IPS-18a (cell line): ENCODE results near the gene GNB1L.

Experiments used
- H3K27ac ChIP-seq: one replicate; pipeline ENCODE4 v1.5.1; 2013; ENCODE audit warnings: low read length
- H3K27me3 ChIP-seq: one replicate; pipeline ENCODE4 v1.6.1; 2013; ENCODE audit warnings: mild to moderate bottlenecking, low read length; ENCODE audit not compliant: control insufficient read depth, insufficient read depth
- H3K36me3 ChIP-seq: one replicate; pipeline ENCODE4 v1.6.1; 2013; ENCODE audit warnings: low read depth, low read length; ENCODE audit not compliant: control insufficient read depth
- H3K4me1 ChIP-seq: one replicate; pipeline ENCODE4 v1.6.1; 2013; ENCODE audit warnings: low read depth, low read length; ENCODE audit not compliant: control insufficient read depth
- H3K4me3 ChIP-seq: one replicate; pipeline ENCODE4 v1.5.1; 2013; ENCODE audit warnings: low read length
- H3K9ac ChIP-seq: one replicate; pipeline ENCODE4 v1.6.1; 2013; ENCODE audit warnings: mild to moderate bottlenecking, low read length, moderate library complexity
- H3K9me3 ChIP-seq: one replicate; pipeline ENCODE4 v1.6.1; 2013; ENCODE audit warnings: low read depth, low read length; ENCODE audit not compliant: control insufficient read depth

GNB1L gene

GRCh38 chr22:19759427-19760057 is 95.1 kb downstream of the GNB1L start:
- Histone ChIP-seq H3K4me3 (no peak overlapping the region), H3K9ac (no peak overlapping the region), H3K4me1 (peaks cover 14% of the 10 kb centered on the region)

GRCh38 chr22:19758896-19759426 is 95.7 kb downstream of the GNB1L start:
- no peak overlapping the region for H3K9ac ChIP-seq
- peaks cover 13% of the 10 kb centered on the region for H3K4me1 ChIP-seq
- no peaks in the 10 kb centered on the region for H3K9me3 ChIP-seq
- H3K4me3 ChIP-seq: no peak overlapping the region
- peaks cover 95% of the 10 kb centered on the region for H3K27me3 ChIP-seq
- H3K27ac ChIP-seq: no peak overlapping the region
- H3K36me3 ChIP-seq: no peaks in the 10 kb centered on the region

More at GRCh38 chr22:19759427-19760057, 95.1 kb downstream of the GNB1L start:
- Histone ChIP-seq H3K27ac (no peak overlapping the region), H3K36me3 (no peaks in the 10 kb centered on the region), H3K9me3 (no peaks in the 10 kb centered on the region), H3K27me3 (peaks cover 95% of the 10 kb centered on the region)

- peaks cover 95% of the 10 kb centered on the region for H3K27me3 ChIP-seq
- H3K27ac ChIP-seq: no peak overlapping the region
- no peaks in the 10 kb centered on the region for H3K36me3 ChIP-seq
- H3K4me1 ChIP-seq: peaks cover 13% of the 10 kb centered on the region
- H3K9ac ChIP-seq: no peak overlapping the region
- no peaks in the 10 kb centered on the region for H3K9me3 ChIP-seq
- no peak overlapping the region for H3K4me3 ChIP-seq
Observed at GRCh38 chr22:19757985-19758895, 96.4 kb downstream of the GNB1L start.

GRCh38 chr22:19757140-19757984 is 97.3 kb downstream of the GNB1L start:
- no peak overlapping the region for H3K9ac ChIP-seq
- H3K27me3 ChIP-seq: peaks cover 95% of the 10 kb centered on the region
- H3K36me3 ChIP-seq: no peaks in the 10 kb centered on the region
- no peaks in the 10 kb centered on the region for H3K9me3 ChIP-seq
- H3K4me3 ChIP-seq: no peak overlapping the region
- H3K27ac ChIP-seq: no peak overlapping the region
- peaks cover 7% of the 10 kb centered on the region for H3K4me1 ChIP-seq

GRCh38 chr22:19756288-19757128 is 98.2 kb downstream of the GNB1L start:
- Histone ChIP-seq H3K36me3 (no peaks in the 10 kb centered on the region), H3K27ac (no peak overlapping the region), H3K9me3 (no peaks in the 10 kb centered on the region), H3K4me3 (no peak overlapping the region), H3K4me1 (peaks cover 4% of the 10 kb centered on the region), H3K9ac (no peak overlapping the region), H3K27me3 (peaks cover 95% of the 10 kb centered on the region)

- Histone ChIP-seq H3K36me3 (no peaks in the 10 kb centered on the region), H3K27me3 (peaks cover 91% of the 10 kb centered on the region), H3K27ac (no peak overlapping the region), H3K4me1 (peaks cover 4% of the 10 kb centered on the region), H3K9ac (no peak overlapping the region), H3K4me3 (no peak overlapping the region), H3K9me3 (no peaks in the 10 kb centered on the region)
Observed at GRCh38 chr22:19755722-19756287, 98.9 kb downstream of the GNB1L start.

- no peaks in the 10 kb centered on the region for H3K36me3 ChIP-seq
- H3K4me1 ChIP-seq: peaks cover 4% of the 10 kb centered on the region
- no peak overlapping the region for H3K4me3 ChIP-seq
- no peaks in the 10 kb centered on the region for H3K9me3 ChIP-seq
- H3K27ac ChIP-seq: no peak overlapping the region
- H3K27me3 ChIP-seq: peaks cover 89% of the 10 kb centered on the region
- no peak overlapping the region for H3K9ac ChIP-seq
Observed at GRCh38 chr22:19755145-19755710, 99.4 kb downstream of the GNB1L start.

GRCh38 chr22:19754701-19755144 is 100.0 kb downstream of the GNB1L start:
- H3K9me3 ChIP-seq: no peaks in the 10 kb centered on the region
- no peaks in the 10 kb centered on the region for H3K36me3 ChIP-seq
- no peak overlapping the region for H3K27ac ChIP-seq
- H3K27me3 ChIP-seq: peaks cover 84% of the 10 kb centered on the region
- H3K4me1 ChIP-seq: peaks cover 4% of the 10 kb centered on the region
- no peak overlapping the region for H3K9ac ChIP-seq
- H3K4me3 ChIP-seq: no peak overlapping the region

GRCh38 chr22:19753996-19754700 is 100.5 kb downstream of the GNB1L start:
- no peak overlapping the region for H3K27ac ChIP-seq
- no peak overlapping the region for H3K9ac ChIP-seq
- no peaks in the 10 kb centered on the region for H3K36me3 ChIP-seq
- H3K4me3 ChIP-seq: no peak overlapping the region
- H3K9me3 ChIP-seq: no peaks in the 10 kb centered on the region
- peaks cover 4% of the 10 kb centered on the region for H3K4me1 ChIP-seq
- H3K27me3 ChIP-seq: peaks cover 81% of the 10 kb centered on the region
